Measurements from ENCODE around the gene GALNT14.

Gene GALNT14

DNA sequence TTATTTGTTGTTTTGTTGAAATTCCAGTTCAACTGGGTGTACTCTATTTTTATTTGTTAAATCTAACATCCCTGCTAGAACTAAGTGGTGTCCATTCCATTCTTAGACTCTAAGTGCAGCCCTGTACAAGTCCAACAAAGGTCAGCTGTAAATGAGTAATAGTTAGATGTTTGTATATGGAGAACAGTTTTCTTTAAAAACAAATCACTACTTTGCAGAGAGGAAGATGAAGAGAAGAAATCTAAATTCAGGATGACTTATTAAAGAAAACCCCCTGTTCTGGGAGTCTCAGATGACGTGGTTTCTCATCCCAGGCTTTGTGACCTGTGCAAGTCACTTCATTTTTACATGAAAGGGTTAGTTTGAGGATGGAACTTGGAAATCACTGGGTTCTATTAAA, 57.9 kb downstream of the GALNT14 start:
- TF ChIP-seq, protein P1, sequence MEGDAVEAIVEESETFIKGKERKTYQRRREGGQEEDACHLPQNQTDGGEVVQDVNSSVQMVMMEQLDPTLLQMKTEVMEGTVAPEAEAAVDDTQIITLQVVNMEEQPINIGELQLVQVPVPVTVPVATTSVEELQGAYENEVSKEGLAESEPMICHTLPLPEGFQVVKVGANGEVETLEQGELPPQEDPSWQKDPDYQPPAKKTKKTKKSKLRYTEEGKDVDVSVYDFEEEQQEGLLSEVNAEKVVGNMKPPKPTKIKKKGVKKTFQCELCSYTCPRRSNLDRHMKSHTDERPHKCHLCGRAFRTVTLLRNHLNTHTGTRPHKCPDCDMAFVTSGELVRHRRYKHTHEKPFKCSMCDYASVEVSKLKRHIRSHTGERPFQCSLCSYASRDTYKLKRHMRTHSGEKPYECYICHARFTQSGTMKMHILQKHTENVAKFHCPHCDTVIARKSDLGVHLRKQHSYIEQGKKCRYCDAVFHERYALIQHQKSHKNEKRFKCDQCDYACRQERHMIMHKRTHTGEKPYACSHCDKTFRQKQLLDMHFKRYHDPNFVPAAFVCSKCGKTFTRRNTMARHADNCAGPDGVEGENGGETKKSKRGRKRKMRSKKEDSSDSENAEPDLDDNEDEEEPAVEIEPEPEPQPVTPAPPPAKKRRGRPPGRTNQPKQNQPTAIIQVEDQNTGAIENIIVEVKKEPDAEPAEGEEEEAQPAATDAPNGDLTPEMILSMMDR (IDR thresholded peaks at IDR 0.05; ENCODE audit: low read depth, low read length): no peak

DNA sequence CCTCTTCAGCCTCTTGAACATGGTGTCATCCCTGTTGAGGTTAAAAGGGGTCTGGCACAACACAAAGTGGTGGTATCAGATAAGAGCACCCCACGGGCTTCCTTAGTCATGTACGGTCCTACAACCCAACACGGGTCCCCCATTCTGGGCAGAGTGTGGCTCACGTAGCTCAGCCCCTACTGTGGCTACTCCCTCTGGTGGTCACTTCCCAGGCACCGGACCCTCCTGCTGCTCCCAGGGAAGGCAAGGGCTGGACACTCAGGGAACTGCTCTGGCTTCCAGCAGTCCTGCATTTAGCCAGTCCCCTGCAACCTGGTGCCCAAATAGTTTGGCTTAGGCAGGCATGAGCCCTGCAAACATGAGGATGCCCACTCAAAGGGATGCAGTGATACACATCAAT, 58.6 kb downstream of the GALNT14 start:
- TF ChIP-seq, protein P1 (IDR thresholded peaks at IDR 0.05; ENCODE audit: low read depth, low read length): peak; percentile 60
- DNase-seq: peak; percentile 45
- no peaks in the 10 kb centered on the region for H3K4me1 ChIP-seq
- no peaks in the 10 kb centered on the region for H3K36me3 ChIP-seq
- no peaks in the 10 kb centered on the region for H3K27me3 ChIP-seq
- no peak overlapping the region for H3K4me3 ChIP-seq (ENCODE audit: low read depth, low read length)
- no peaks in the 10 kb centered on the region for H3K9me3 ChIP-seq

More for the DNA sequence above, 57.9 kb downstream of the GALNT14 start:
- no peaks in the 10 kb centered on the region for H3K36me3 ChIP-seq
- no peaks in the 10 kb centered on the region for H3K4me1 ChIP-seq
- H3K4me3 ChIP-seq (ENCODE audit: low read depth, low read length): no peak overlapping the region
- no peaks in the 10 kb centered on the region for H3K27me3 ChIP-seq
- DNase-seq: no peak
- H3K9me3 ChIP-seq: no peaks in the 10 kb centered on the region

DNA sequence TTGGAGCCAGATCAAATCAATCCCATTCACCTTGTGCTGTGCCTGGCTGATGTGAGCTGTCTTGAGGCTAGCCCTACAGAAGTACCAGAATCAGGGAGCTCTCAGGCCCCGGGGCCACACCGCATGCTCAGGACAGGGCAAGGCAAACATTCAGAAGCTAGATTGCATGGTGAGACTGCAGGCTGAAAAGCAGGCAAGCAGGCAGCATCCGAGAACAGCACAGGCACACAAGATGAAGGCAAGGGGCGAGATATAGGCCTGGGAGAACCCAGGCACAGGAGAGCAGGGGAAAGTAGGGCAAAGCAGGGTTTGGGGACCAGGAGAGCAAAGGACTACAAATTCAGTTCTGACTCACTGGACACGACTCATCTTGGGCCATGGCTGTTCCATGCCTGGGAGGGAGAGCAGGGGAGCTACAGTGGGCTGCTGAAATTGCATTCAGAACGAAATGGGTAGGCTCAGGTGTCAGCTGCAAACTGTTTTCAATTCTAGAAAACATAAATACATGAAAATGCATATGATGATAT, 59.6 kb downstream of the GALNT14 start:
- no peak for DNase-seq
- no peak overlapping the region for H3K4me3 ChIP-seq (ENCODE audit: low read depth, low read length)
- no peaks in the 10 kb centered on the region for H3K36me3 ChIP-seq
- H3K27me3 ChIP-seq: no peaks in the 10 kb centered on the region
- H3K9me3 ChIP-seq: no peaks in the 10 kb centered on the region
- TF ChIP-seq, protein P1 (IDR thresholded peaks at IDR 0.05; ENCODE audit: low read depth, low read length): no peak
- H3K4me1 ChIP-seq: no peaks in the 10 kb centered on the region

DNA sequence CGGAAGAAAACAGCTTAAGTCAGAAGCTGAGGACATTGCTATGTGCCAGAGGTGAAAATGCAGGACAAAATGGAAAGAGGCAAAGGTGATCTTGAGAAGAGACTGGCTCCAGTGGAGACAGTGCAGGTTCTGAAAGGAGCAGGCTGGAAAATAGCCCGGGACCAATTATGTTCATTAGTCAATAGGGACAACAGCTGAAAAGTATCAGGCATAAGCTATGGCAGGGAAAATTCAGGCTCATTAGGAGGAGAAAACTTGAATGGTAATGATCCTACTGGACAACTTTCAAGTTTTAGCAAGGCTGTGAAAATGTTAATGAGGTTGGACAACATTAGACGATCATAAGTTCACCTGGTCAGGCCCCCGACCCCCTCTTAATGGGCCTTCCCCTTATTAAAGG, 60.2 kb downstream of the GALNT14 start:
- Histone ChIP-seq H3K9me3 (no peaks in the 10 kb centered on the region), H3K36me3 (no peaks in the 10 kb centered on the region), H3K4me1 (no peaks in the 10 kb centered on the region), H3K4me3 (ENCODE audit: low read depth, low read length) (no peak overlapping the region), H3K27me3 (no peaks in the 10 kb centered on the region)
- DNase-seq: no peak
- TF ChIP-seq, protein P1 (IDR thresholded peaks at IDR 0.05; ENCODE audit: low read depth, low read length): no peak

DNA sequence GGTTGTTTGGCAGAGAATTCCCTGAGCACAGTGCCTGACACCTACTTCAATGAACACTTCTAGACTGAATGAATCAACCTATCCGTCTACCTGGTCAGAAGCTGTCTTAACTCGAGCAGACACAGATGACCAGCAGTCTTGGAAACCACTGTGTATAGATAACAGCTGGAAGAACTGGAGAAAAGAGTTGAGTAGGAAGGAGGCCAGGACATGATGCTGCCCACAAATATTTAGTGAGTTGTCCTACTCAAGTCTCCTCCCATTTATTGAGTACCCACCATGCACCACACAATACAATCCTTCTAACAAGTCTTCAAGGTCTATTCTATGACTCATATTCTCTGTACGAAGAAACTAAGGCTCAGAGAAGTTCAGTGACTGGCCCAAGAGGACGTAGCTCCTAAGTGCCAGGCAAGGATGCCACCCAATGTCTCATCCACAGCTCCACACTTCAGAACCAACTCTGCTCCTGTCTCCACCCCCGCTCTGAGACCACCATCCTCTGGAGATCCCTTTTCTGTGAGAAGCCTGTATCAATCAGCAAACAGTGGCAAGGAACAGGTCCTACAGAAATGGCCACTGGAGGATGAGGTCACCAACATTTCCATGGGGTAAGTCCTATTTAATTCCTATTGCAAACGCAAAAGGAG, 62.2 kb downstream of the GALNT14 start:
- TF ChIP-seq, protein P1 (IDR thresholded peaks at IDR 0.05; ENCODE audit: low read depth, low read length): no peak
- no peak for DNase-seq
- Histone ChIP-seq H3K9me3 (no peaks in the 10 kb centered on the region), H3K27me3 (no peaks in the 10 kb centered on the region), H3K36me3 (no peaks in the 10 kb centered on the region), H3K4me3 (ENCODE audit: low read depth, low read length) (no peak overlapping the region), H3K4me1 (no peaks in the 10 kb centered on the region)

DNA sequence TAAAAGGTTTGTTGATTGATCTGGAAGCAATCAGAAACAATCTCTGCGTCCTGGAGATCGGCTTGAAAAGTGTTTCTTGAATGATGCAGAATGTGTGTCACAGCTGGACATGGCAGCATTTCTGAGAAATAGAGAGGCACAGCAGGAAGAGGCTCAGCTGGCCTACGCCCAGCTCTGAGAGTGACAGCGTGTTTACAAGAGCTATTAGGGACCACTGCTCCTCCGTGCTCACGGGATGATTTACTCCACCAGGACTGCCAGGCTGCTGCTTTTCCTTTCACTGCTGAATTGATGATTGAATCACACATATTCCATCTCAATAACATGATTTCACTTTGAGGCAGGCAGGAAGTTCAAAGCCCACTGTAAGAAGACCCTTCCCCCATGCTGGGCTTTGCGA, 62.8 kb downstream of the GALNT14 start:
- no peaks in the 10 kb centered on the region for H3K36me3 ChIP-seq
- TF ChIP-seq, protein P1 (IDR thresholded peaks at IDR 0.05; ENCODE audit: low read depth, low read length): no peak
- no peak for DNase-seq
- no peaks in the 10 kb centered on the region for H3K4me1 ChIP-seq
- no peak overlapping the region for H3K4me3 ChIP-seq (ENCODE audit: low read depth, low read length)
- no peaks in the 10 kb centered on the region for H3K27me3 ChIP-seq
- no peaks in the 10 kb centered on the region for H3K9me3 ChIP-seq

Measured in BE2C (cell line).